ENCODE data around the gene BHLHE40. TPM values are rescaled to one million over a fixed set of nuclear protein-coding genes. Genes with fewer than 3 reads are reported as not detected.

BHLHE40 gene
- total and polyA plus RNA-seq, 2 of the 8 experiments (the other 6 are each of a cell fraction or from before 2014, with no cell fraction given), result 1.5 to 2.2 TPM

DNA sequence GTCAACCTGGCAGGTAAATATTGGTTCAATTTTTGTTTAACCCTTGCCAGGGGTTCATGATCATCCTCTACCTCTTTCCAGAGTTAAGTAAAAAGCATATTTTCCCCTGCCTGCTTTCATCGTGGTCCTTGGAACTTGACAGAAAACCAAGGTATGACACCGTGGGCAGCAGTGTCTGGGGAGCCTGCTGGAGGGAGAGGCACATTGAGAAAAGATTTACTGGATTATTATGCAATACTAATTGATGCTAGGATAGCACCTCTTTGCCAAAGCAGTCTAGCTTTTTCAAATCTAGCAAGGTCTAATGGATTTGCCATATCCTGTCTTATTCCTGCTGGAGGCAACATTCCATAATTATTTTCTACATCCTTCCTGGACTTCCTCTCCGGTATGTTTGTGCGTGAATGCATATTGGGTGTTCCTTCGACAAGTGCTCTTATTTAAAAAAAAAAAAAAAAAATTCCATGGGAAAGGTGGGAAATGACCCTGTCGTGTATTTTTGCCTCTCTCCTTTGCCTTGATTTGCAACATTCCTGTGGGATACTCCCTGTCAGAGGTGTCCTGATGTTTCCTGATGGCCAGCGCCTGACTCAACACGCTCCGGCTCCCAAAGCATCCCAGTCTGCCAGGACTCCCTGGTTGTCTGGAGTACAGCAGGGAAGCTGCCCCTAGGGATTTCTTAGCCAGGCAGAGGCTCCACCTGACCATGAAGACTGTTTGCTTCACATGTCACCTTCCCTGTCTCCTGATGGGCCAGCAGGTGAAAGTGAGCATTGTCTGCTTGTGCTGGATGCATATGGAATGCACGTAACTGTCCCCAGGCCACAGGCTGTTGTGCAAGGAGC, 6.3 kb downstream of the BHLHE40 start:
- POLR2A ChIA-PET (ENCODE audit: partially characterized antibody), result interaction anchor here (1.0 kb wide), 1 partner anchor 10 kb away, joined by 3 read pairs; no protein-coding TSS in a partner anchor
- Histone ChIP-seq H4K5ac (ENCODE audit: insufficient read length, low read depth, low read length) (no peak overlapping the region), H3K56ac (replicated peaks; ENCODE audit: insufficient read length, low read depth, low read length) (no peak overlapping the region), H2AFZ (ENCODE audit: low read length) (no peak overlapping the region), H3K27ac (ENCODE audit: low read depth, low read length) (no peak overlapping the region), H4K91ac (replicated peaks; ENCODE audit: insufficient read length, low read length) (no peak overlapping the region), H2BK20ac (ENCODE audit: low read length) (no peak overlapping the region), H3K79me2 (ENCODE audit: control insufficient read depth in 1 of 2, insufficient read depth in 2 of 2, low read length in 2 of 2) (no peaks in the 10 kb centered on the region), H2BK12ac (ENCODE audit: low read depth, low read length) (no peak overlapping the region), H2BK5ac (ENCODE audit: low read depth, low read length) (0 out of 2 replicates have a peak overlapping the region, but pooled peaks have one; percentile 49), H3K18ac (ENCODE audit: extremely low read depth, low read length) (no peak overlapping the region), H3K27me3 (replicated peaks in 1 of 4; ENCODE audit: control insufficient read depth in 3 of 4, extremely low read depth in 1 of 4, insufficient read depth in 3 of 4, low read length in 3 of 4) (peaks cover 0 to 9% (median 7%) of the 10 kb centered on the region in 4 experiments; a peak in 6 of 7 replicates), H4K8ac (ENCODE audit: extremely low read depth, insufficient read depth, low read length) (no peak overlapping the region), H3K23ac (ENCODE audit: insufficient read length) (no peak overlapping the region), H2AK5ac (ENCODE audit: low read depth, low read length) (peak overlapping the region; percentile 70; the same call in 1 of the 2 replicates), H3K4ac (replicated peaks; ENCODE audit: insufficient read length, low read depth, low read length) (no peak overlapping the region), H3K23me2 (ENCODE audit: low read depth, low read length) (peaks cover 6% of the 10 kb centered on the region; the same call in 1 of the 2 replicates), H3K4me2 (ENCODE audit: insufficient read depth in 1 of 2, low read depth in 2 of 2, low read length in 2 of 2) (peak overlapping the region in 1 of 2 experiments; percentile 70; a peak in 1 of 4 replicates), H3K14ac (ENCODE audit: insufficient read length) (no peak overlapping the region), H2BK15ac (ENCODE audit: low read length) (no peak overlapping the region), H3K9me3 (ENCODE audit: insufficient read depth in 2 of 2, low read depth in 1 of 2, low read length in 1 of 2) (no peaks in the 10 kb centered on the region), H3K4me1 (replicated peaks in 1 of 4; ENCODE audit: control insufficient read depth in 3 of 4, insufficient read depth in 4 of 4, low read length in 3 of 4) (peaks cover 0 to 8% (median 5%) of the 10 kb centered on the region in 4 experiments; a peak in 4 of 7 replicates), H3K4me3 (ENCODE audit: extremely low read depth in 1 of 4, insufficient read depth in 2 of 4, low read depth in 3 of 4, low read length in 4 of 4) (peak overlapping the region in 1 of 4 experiments; percentile 57; a peak in 1 of 8 replicates), H3K9ac (replicated peaks in 1 of 4; ENCODE audit: extremely low read depth in 1 of 4, low read depth in 3 of 4, low read length in 3 of 4) (no peak overlapping the region), H4K20me1 (replicated peaks in 1 of 2; ENCODE audit: control insufficient read depth in 1 of 2, insufficient read depth in 2 of 2, low read length in 2 of 2) (peaks cover 0 to 2% of the 10 kb centered on the region in 2 experiments), H2BK120ac (replicated peaks; ENCODE audit: low read depth, low read length) (no peak overlapping the region), H3K79me1 (ENCODE audit: low read depth, low read length) (no peaks in the 10 kb centered on the region), H3K36me3 (ENCODE audit: control insufficient read depth in 2 of 4, insufficient read depth in 4 of 4, low read length in 3 of 4) (no peaks in the 10 kb centered on the region)
- CTCF ChIA-PET (ENCODE audit: partially characterized antibody), result interaction anchor here (0.7 to 5.2 kb wide), 9 partner anchors 9 to 274 kb away, joined by 3 to 29 read pairs (median 4); no protein-coding TSS in a partner anchor
- 84% methylated on average over 10 of the region's 10 CpGs; no CpG with 5 or more reads in 1 of the 2 experiments for WGBS, 2 experiments (ENCODE audit: extremely low coverage in 1 of 2, insufficient coverage in 1 of 2, insufficient read length in 1 of 2, insufficient replicate concordance in 2 of 2, low coverage in 1 of 2, low lambda C conversion rate in 2 of 2, missing lambda C conversion rate in 1 of 2)
- no peak for FAIRE-seq
- DNase-seq (ENCODE audit: low read depth in 1 of 2, low spot score in 2 of 2), result no peak
- TF ChIP-seq YY1 (IDR thresholded peaks at IDR 0.05; ENCODE audit: low read depth, low read length), result no peak
- TF ChIP-seq SAP30 (IDR thresholded peaks at IDR 0.05; ENCODE audit: insufficient read depth, insufficient replicate concordance, low read length), result no peak
- TF ChIP-seq SP4 (IDR thresholded peaks at IDR 0.05; ENCODE audit: low read length), result no peak
- no peak for TF ChIP-seq CTBP2 (IDR thresholded peaks at IDR 0.05; ENCODE audit: borderline replicate concordance, insufficient read depth, insufficient read length, low read length)
- TF ChIP-seq NRF1 (IDR thresholded peaks at IDR 0.05; ENCODE audit: low read depth, low read length), result no peak
- TF ChIP-seq CBX8 (IDR thresholded peaks at IDR 0.05; ENCODE audit: borderline replicate concordance, low read depth, low read length), result no peak
- TF ChIP-seq EP300 (IDR thresholded peaks at IDR 0.05; ENCODE audit: borderline replicate concordance in 1 of 2, low read depth in 2 of 2, low read length in 2 of 2), result no peak
- no peak for TF ChIP-seq PHF8 (conservative IDR thresholded peaks at IDR 0.05; ENCODE audit: low read depth, low read length)
